H9 (cell line): ENCODE results near the gene ZBTB20. TPM values are rescaled to one million over a fixed set of nuclear protein-coding genes. Genes with fewer than 3 reads are reported as not detected.

Experiments
- DNase-seq: peaks from one replicate; pipeline ENCODE4 v3.0.0-alpha.2; 2017
- H2AFZ ChIP-seq: one replicate; pipeline ENCODE4 v1.6.1; 2013; ENCODE audit warnings: mild to moderate bottlenecking, low read length, control low read depth, moderate library complexity
- H2AK5ac ChIP-seq: 2 replicates; pipeline ENCODE4 v1.6.1; 2013; ENCODE audit warnings: low read length, control low read depth, mixed read lengths; ENCODE audit not compliant: insufficient read length
- H2BK120ac ChIP-seq: one replicate; pipeline ENCODE4 v1.6.1; 2013; ENCODE audit warnings: low read depth, mild to moderate bottlenecking, low read length, control low read depth, inconsistent platforms; ENCODE audit not compliant: poor library complexity, severe bottlenecking
- H2BK12ac ChIP-seq: 2 replicates; pipeline ENCODE4 v1.6.1; 2013; ENCODE audit warnings: low read length, control low read depth, mixed read lengths, low read depth; ENCODE audit not compliant: insufficient read length
- H2BK15ac ChIP-seq: 2 replicates; pipeline ENCODE4 v1.6.1; 2013; ENCODE audit warnings: low read depth, low read length, control low read depth
- H2BK20ac ChIP-seq: one replicate; pipeline ENCODE4 v1.6.1; 2013; ENCODE audit warnings: low read depth, mild to moderate bottlenecking, low read length, control low read depth, inconsistent platforms; ENCODE audit not compliant: poor library complexity, severe bottlenecking
- H2BK5ac ChIP-seq: 2 replicates; pipeline ENCODE4 v1.6.1; 2013; ENCODE audit warnings: low read length, control low read depth, mixed read lengths; ENCODE audit not compliant: insufficient read length
- H3K14ac ChIP-seq: 2 replicates; pipeline ENCODE4 v1.6.1; 2013; ENCODE audit warnings: low read length, control low read depth; ENCODE audit not compliant: insufficient read depth
- H3K18ac ChIP-seq: 2 replicates; pipeline ENCODE4 v1.6.1; 2013; ENCODE audit warnings: low read depth, mild to moderate bottlenecking, mixed read lengths, low read length, control low read depth; ENCODE audit not compliant: insufficient read length
- H3K23ac ChIP-seq: 2 replicates; pipeline ENCODE4 v1.6.1; 2013; ENCODE audit warnings: low read length, control low read depth, mixed read lengths, low read depth; ENCODE audit not compliant: insufficient read length
- H3K23me2 ChIP-seq: 2 replicates; pipeline ENCODE4 v1.6.1; 2013; ENCODE audit warnings: low read depth, mild to moderate bottlenecking, mixed read lengths, low read length, control low read depth; ENCODE audit not compliant: insufficient read length, poor library complexity, severe bottlenecking
- H3K27ac ChIP-seq: 2 replicates; pipeline ENCODE4 v1.5.1; 2013; ENCODE audit warnings: low read length, control low read depth, mixed read lengths, low read depth; ENCODE audit not compliant: insufficient read length
- H3K27me3 ChIP-seq: 2 replicates; pipeline ENCODE4 v1.6.1; 2013; ENCODE audit warnings: low read length, control low read depth, inconsistent platforms; ENCODE audit not compliant: insufficient read depth
- H3K4ac ChIP-seq: 2 replicates; pipeline ENCODE4 v1.6.1; 2013; ENCODE audit warnings: low read depth, mild to moderate bottlenecking, control low read depth, inconsistent platforms, low read length, moderate library complexity
- H3K4me1 ChIP-seq: 2 replicates; pipeline ENCODE4 v1.6.1; 2013; ENCODE audit warnings: low read length, control low read depth, inconsistent platforms; ENCODE audit not compliant: insufficient read depth
- H3K4me2 ChIP-seq: 2 replicates; pipeline ENCODE4 v1.6.1; 2013; ENCODE audit warnings: low read length, control low read depth, mixed read lengths; ENCODE audit not compliant: insufficient read length, insufficient read depth
- H3K56ac ChIP-seq: 2 replicates; pipeline ENCODE4 v1.6.1; 2013; ENCODE audit warnings: low read depth, mild to moderate bottlenecking, mixed read lengths, low read length, control low read depth; ENCODE audit not compliant: insufficient read length
- H3K79me1 ChIP-seq: 2 replicates; pipeline ENCODE4 v1.6.1; 2013; ENCODE audit warnings: low read depth, mild to moderate bottlenecking, moderate library complexity, low read length, control low read depth, inconsistent platforms; ENCODE audit not compliant: insufficient read depth, poor library complexity, severe bottlenecking
- H3K79me2 ChIP-seq: 2 replicates; pipeline ENCODE4 v1.6.1; 2013; ENCODE audit warnings: low read length, control low read depth, inconsistent platforms; ENCODE audit not compliant: insufficient read depth
- H3K9ac ChIP-seq: 2 replicates; pipeline ENCODE4 v1.6.1; 2013; ENCODE audit warnings: low read length, control low read depth, mixed read lengths; ENCODE audit not compliant: insufficient read length; ENCODE audit errors: extremely low read depth
- H3K9me3 ChIP-seq: one replicate; pipeline ENCODE4 v1.6.1; 2013; ENCODE audit warnings: low read depth, low read length, inconsistent platforms; ENCODE audit not compliant: control insufficient read depth
- H3T11ph ChIP-seq: one replicate; pipeline ENCODE4 v1.6.1; 2013; ENCODE audit warnings: mild to moderate bottlenecking, low read length, control low read depth, inconsistent platforms
- H4K20me1 ChIP-seq: one replicate; pipeline ENCODE4 v1.6.1; 2013; ENCODE audit not compliant: control insufficient read depth, insufficient read length, insufficient read depth
- H4K5ac ChIP-seq: 2 replicates; pipeline ENCODE4 v1.6.1; 2013; ENCODE audit warnings: low read depth, mild to moderate bottlenecking, mixed read lengths, low read length, control low read depth; ENCODE audit not compliant: insufficient read length
- H4K8ac ChIP-seq: replicated peaks from 2 replicates; pipeline ENCODE4 v1.6.1; 2013; ENCODE audit warnings: low read length, control low read depth, mixed read lengths, low read depth; ENCODE audit not compliant: insufficient read length
- H4K91ac ChIP-seq: 2 replicates; pipeline ENCODE4 v1.6.1; 2013; ENCODE audit warnings: low read depth, mild to moderate bottlenecking, moderate library complexity, mixed read lengths, low read length, control low read depth; ENCODE audit not compliant: insufficient read length
- H3K27ac Mint-ChIP-seq, 3 experiments: 2 replicates in 2 of 3; 3 replicates in 1 of 3; pipeline ENCODE4 v1.8.0; 2020 to 2021; ENCODE audit warnings: mixed read lengths in 3 of 3, mild to moderate bottlenecking in 1 of 3, moderate library complexity in 1 of 3
- H3K27me3 Mint-ChIP-seq: 2 replicates; pipeline ENCODE4 v1.8.0; 2021; ENCODE audit warnings: low read depth, mild to moderate bottlenecking, moderate library complexity, mixed read lengths
- H3K36me3 Mint-ChIP-seq, 3 experiments: 2 replicates in 2 of 3; 3 replicates in 1 of 3; pipeline ENCODE4 v1.8.0; 2020 to 2021; ENCODE audit warnings: low read depth in 3 of 3, mixed read lengths in 3 of 3; ENCODE audit not compliant: insufficient read depth in 1 of 3
- H3K4me1 Mint-ChIP-seq, 2 experiments: 2 replicates each; pipeline ENCODE4 v1.8.0; 2020; ENCODE audit warnings: mixed read lengths in 2 of 2
- H3K4me3 Mint-ChIP-seq, 2 experiments: 2 replicates in 1 of 2; 3 replicates in 1 of 2; pipeline ENCODE4 v1.8.0; 2020 to 2021; ENCODE audit warnings: mild to moderate bottlenecking in 2 of 2, mixed read lengths in 2 of 2, moderate library complexity in 1 of 2
- H3K9me3 Mint-ChIP-seq, 2 experiments: 2 replicates in 1 of 2; 3 replicates in 1 of 2; pipeline ENCODE4 v1.8.0; 2020; ENCODE audit warnings: mild to moderate bottlenecking in 2 of 2, mixed read lengths in 2 of 2, moderate library complexity in 1 of 2
- whole genome bisulfite sequencing: extraction: QIAGEN DNeasy Blood & Tissue Kit; methylation state at CpG from one replicate; pipeline ENCODE4 v1.1.7; 2013; ENCODE audit warnings: missing lambda C conversion rate, low lambda C conversion rate, mixed read lengths; ENCODE audit not compliant: insufficient read length; ENCODE audit errors: extremely low coverage; 5-methylcytosine and 5-hydroxymethylcytosine counted together
- total RNA-seq: library from RNA; stranded (reverse); gene quantifications from 2 replicates; pipeline ENCODE4 v1.2.1, GENCODE V29; 2021
- TF ChIP-seq, protein P1 (sequence below): fragments of 200-600 bp; sonication (generic); conservative IDR thresholded peaks from 3 replicates; pipeline ENCODE4 v1.8.0; 2021; ENCODE audit warnings: antibody characterized with exemption, mild to moderate bottlenecking

The ZBTB20 gene
- total RNA-seq, 1 experiment from 2014 or later: 0.70 TPM

DNA sequence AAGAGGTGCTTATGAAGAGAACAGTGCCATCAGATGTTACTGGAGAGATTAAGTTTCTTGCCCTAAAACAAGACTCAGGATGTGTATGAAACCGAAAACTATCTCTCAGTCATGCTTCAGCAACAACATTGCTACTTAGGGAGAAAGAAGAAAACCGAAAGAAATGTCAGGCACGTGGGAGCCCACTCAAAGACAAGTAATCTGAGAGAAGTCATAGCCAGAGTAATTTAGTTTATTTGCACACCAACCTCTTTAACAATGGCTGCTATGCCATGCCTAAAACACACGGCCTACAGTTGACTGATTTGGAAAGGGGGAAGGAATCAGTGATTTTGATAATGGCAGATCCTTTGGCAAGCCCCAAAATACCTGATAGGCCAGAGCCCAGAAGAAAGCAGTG lies 690.3 kb downstream of the ZBTB20 start:
- peak overlapping the region; percentile 32 for H3K27ac ChIP-seq
- no peak overlapping the region for H3K14ac ChIP-seq
- no peak overlapping the region for H4K8ac ChIP-seq
- H2BK20ac ChIP-seq: no peak overlapping the region
- H3K23ac ChIP-seq: no peak overlapping the region
- H3K79me1 ChIP-seq: no peaks in the 10 kb centered on the region
- WGBS: no CpG with 5 or more reads among the region's 4 CpGs
- no peak overlapping the region for H2BK5ac ChIP-seq
- Mint-ChIP-seq H3K4me3 (no peak overlapping the region), H3K36me3 (no peaks in the 10 kb centered on the region), H3K27ac (no peak overlapping the region), H3K27me3 (no peaks in the 10 kb centered on the region), H3K9me3 (no peaks in the 10 kb centered on the region), H3K4me1 (peaks cover 6 to 9% of the 10 kb centered on the region in 2 experiments)
- H3K27me3 ChIP-seq: no peaks in the 10 kb centered on the region
- TF ChIP-seq, protein P1, sequence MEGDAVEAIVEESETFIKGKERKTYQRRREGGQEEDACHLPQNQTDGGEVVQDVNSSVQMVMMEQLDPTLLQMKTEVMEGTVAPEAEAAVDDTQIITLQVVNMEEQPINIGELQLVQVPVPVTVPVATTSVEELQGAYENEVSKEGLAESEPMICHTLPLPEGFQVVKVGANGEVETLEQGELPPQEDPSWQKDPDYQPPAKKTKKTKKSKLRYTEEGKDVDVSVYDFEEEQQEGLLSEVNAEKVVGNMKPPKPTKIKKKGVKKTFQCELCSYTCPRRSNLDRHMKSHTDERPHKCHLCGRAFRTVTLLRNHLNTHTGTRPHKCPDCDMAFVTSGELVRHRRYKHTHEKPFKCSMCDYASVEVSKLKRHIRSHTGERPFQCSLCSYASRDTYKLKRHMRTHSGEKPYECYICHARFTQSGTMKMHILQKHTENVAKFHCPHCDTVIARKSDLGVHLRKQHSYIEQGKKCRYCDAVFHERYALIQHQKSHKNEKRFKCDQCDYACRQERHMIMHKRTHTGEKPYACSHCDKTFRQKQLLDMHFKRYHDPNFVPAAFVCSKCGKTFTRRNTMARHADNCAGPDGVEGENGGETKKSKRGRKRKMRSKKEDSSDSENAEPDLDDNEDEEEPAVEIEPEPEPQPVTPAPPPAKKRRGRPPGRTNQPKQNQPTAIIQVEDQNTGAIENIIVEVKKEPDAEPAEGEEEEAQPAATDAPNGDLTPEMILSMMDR: no peak
- no peak overlapping the region for H3K18ac ChIP-seq
- H4K91ac ChIP-seq: no peak overlapping the region
- peaks cover 11% of the 10 kb centered on the region for H3K23me2 ChIP-seq
- no peak overlapping the region for H2BK120ac ChIP-seq
- H3K9ac ChIP-seq: no peak overlapping the region
- H4K20me1 ChIP-seq: no peaks in the 10 kb centered on the region
- 0 out of 2 replicates have a peak, but pooled peaks cover 3% of the 10 kb centered on the region for H3K4me1 ChIP-seq
- no peak overlapping the region for H4K5ac ChIP-seq
- no peak overlapping the region for H2AK5ac ChIP-seq
- no peak overlapping the region for H3T11ph ChIP-seq
- no peaks in the 10 kb centered on the region for H3K79me2 ChIP-seq
- no peak overlapping the region for H3K4ac ChIP-seq
- no peaks in the 10 kb centered on the region for H3K9me3 ChIP-seq
- no peak overlapping the region for H3K4me2 ChIP-seq
- H2AFZ ChIP-seq: no peak overlapping the region
- no peak overlapping the region for H2BK12ac ChIP-seq
- no peak overlapping the region for H2BK15ac ChIP-seq
- no peak for DNase-seq
- H3K56ac ChIP-seq: no peak overlapping the region
